Stimulated activated CD4-positive, alpha-beta T cell treated with anti-CD3 and anti-CD28 coated beads, TNF-alpha, amount 100 ng/mL, for 48 hours (primary cell): ENCODE measurements around the gene GPHA2.

Source experiments
- DNase-seq, 3 donors: peaks; one replicate each; pipeline ENCODE4 v3.0.0-alpha.2; 2020; ENCODE audit warnings: low read depth in 3 of 3

GPHA2 gene

GRCh38 chr11:64891215-64891848 lies 44.4 kb downstream of the GPHA2 start:
- DNase-seq: no peak

GRCh38 chr11:64890522-64890939 lies 45.2 kb downstream of the GPHA2 start:
- no peak for DNase-seq

DNA sequence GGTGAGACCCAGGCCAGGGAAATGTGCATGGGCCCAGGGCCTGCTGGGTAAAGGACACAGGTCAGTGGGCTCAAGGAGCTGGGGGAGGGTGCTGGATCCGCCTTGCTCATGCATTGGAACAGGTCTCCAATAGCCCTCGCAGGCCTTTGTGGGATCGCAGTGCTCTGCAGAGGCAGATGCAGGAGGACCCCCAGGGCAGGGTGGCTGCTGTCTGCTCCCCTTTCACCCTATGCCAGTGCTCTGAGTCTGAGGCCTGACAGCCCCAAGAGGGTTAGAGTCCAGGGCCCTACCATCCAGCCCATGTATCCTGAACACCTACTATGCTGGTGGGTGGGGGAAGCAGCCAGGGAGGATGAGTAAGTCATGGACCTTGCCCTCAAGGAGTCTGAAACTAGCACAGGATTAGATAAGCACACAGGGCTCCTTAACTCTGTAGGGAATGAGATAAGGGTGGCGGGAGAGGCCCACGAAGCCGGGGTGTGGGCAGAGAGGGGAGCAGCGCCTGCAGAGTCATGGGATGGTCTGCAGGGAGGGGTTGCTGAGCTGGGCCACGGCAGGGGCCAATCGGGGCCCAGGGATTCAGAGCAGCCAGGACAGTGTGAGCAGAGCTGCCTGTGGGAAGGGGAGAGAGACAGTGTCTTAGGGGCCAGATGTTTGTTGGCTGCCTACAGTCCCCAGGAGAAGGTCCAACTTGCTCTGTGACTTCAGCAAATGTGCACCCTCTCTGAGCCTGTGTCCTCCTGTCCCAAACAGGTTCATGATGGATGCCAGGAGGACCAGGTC lies 46.8 kb downstream of the GPHA2 start:
- DNase-seq: no peak

DNA sequence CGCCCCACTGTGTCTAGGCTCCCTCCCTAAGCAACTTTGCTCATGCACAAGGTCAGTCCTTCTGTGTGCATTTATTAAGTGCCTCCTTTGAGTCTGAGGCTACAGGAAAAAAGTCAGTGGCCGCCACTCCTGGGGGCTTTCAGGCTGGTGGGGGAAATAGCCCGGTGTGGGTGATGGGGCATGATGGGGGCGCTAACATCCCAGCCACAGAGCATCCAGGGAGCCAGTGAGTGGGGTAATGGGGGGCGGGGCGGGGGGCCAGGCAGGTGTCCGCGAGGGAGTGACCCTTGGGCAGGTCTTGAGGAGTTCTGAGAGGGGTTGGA lies 47.3 kb downstream of the GPHA2 start:
- no peak for DNase-seq

GRCh38 chr11:64887757-64888405 lies 47.8 kb downstream of the GPHA2 start:
- DNase-seq: peak; percentile 74 to 87 (median 79)

DNA sequence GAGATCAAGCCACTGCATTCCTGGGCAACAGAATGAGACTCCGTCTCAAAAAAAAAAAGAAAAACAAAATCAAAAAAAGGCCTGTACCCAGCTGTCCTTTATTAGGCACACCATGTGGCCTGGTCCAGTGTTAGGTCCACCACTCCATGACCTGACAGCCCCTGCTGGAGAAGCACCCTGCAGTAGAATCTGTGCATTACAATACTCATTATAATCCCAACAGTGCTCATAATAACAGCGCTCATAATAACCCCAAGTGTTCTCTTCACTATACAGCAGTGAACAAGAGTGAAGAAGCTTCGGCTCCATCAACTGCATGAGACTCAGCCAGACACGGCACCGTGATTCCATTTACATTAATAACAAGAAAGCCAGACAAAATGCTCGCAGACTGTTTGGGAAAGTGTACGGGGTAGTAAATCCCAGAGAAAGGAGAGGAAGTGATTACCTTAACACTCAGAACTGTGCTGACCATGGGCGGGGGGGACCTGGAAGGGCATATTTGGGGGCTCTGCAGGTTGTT lies 48.4 kb downstream of the GPHA2 start:
- no peak for DNase-seq

GRCh38 chr11:64885367-64886286 lies 50.1 kb downstream of the GPHA2 start:
- DNase-seq: no peak
